Ovary (tissue), 3 donors: Measurements from ENCODE around the gene ELP4.

ENCODE experiments used
- EP300 ChIP-seq: sonication (generic); formaldehyde crosslinking; IDR thresholded peaks from one replicate; pipeline ENCODE4 v1.6.1; 2017; ENCODE audit warnings: antibody characterized with exemption
- POLR2A ChIP-seq: fragments of 450-650 bp; IDR thresholded peaks from one replicate; pipeline ENCODE4 v1.6.1; 2017; ENCODE audit warnings: antibody characterized with exemption, mild to moderate bottlenecking, moderate library complexity
- TF ChIP-seq, protein P1 (sequence below), 3 donors: fragments of 450-650 bp in 2 of 3; fragments of 200-600 bp in 1 of 3; IDR thresholded peaks; one replicate each; pipeline versions ENCODE4 v1.5.1 to v1.8.0; 2016 to 2022; ENCODE audit warnings: antibody characterized with exemption in 3 of 3, mild to moderate bottlenecking in 1 of 3
- donor health status: DM: no; HTN: no; CAD: no.

DNA sequence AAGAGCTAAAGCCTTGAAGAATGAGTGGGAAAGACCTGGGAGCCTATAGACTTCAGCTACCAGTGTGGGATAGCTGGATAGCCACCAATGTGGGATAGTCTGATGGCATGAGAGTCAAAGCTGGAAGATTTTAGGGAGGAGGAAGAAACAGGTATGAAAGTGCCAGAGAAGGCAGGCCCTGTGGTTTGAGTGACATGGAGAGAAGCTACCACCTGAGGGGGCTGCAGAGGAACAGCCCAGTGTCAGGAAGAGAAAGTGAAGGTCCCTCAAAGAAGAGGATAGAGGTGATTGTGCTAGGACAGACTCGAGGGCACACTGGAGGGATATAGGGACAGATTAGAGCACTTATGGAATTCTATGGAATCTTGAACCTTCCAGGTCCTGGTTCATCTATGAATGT, 324.7 kb downstream of the ELP4 start:
- TF ChIP-seq EP300 (no peak), POLR2A (no peak)
- TF ChIP-seq, protein P1, sequence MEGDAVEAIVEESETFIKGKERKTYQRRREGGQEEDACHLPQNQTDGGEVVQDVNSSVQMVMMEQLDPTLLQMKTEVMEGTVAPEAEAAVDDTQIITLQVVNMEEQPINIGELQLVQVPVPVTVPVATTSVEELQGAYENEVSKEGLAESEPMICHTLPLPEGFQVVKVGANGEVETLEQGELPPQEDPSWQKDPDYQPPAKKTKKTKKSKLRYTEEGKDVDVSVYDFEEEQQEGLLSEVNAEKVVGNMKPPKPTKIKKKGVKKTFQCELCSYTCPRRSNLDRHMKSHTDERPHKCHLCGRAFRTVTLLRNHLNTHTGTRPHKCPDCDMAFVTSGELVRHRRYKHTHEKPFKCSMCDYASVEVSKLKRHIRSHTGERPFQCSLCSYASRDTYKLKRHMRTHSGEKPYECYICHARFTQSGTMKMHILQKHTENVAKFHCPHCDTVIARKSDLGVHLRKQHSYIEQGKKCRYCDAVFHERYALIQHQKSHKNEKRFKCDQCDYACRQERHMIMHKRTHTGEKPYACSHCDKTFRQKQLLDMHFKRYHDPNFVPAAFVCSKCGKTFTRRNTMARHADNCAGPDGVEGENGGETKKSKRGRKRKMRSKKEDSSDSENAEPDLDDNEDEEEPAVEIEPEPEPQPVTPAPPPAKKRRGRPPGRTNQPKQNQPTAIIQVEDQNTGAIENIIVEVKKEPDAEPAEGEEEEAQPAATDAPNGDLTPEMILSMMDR (IDR thresholded peaks at IDR 0.05) = no peak
